ENCODE data around the gene EIF4B. TPM values are rescaled to one million over a fixed set of nuclear protein-coding genes. Genes with fewer than 3 reads are reported as not detected.

EIF4B gene
- total RNA-seq, 1 donor from 2014 or later, result 544 TPM

- Mint-ChIP-seq H3K4me3 (peak overlapping the region; percentile 32), H3K27ac (peak overlapping the region; percentile 98), H3K27me3 (ENCODE audit: low read depth) (no peaks in the 10 kb centered on the region), H3K36me3 (no peaks in the 10 kb centered on the region), H3K4me1 (peaks cover 75% of the 10 kb centered on the region), H3K9me3 (no peaks in the 10 kb centered on the region)
- TF ChIP-seq CTCF (IDR thresholded peaks at IDR 0.05; ENCODE audit: unreplicated experiment), result no peak
- peak in 1 of 2 experiments; percentile 51 for DNase-seq (ENCODE audit: low spot score in 2 of 2, unreplicated experiment in 2 of 2)
These were observed 29.6 kb upstream of the EIF4B start for GRCh38 chr12:52976574-52977071.

- no peak for DNase-seq (ENCODE audit: low spot score in 2 of 2, unreplicated experiment in 2 of 2)
- TF ChIP-seq CTCF (IDR thresholded peaks at IDR 0.05; ENCODE audit: unreplicated experiment), result no peak
- Mint-ChIP-seq H3K27ac (peak overlapping the region; percentile 98), H3K36me3 (no peaks in the 10 kb centered on the region), H3K4me3 (peak overlapping the region; percentile 32), H3K4me1 (peaks cover 70% of the 10 kb centered on the region), H3K27me3 (ENCODE audit: low read depth) (no peaks in the 10 kb centered on the region), H3K9me3 (no peaks in the 10 kb centered on the region)
These were observed 29.1 kb upstream of the EIF4B start for GRCh38 chr12:52977170-52977569.

GRCh38 chr12:52980096-52980649 lies 26.1 kb upstream of the EIF4B start:
- Mint-ChIP-seq H3K9me3 (no peaks in the 10 kb centered on the region), H3K4me1 (peaks cover 50% of the 10 kb centered on the region), H3K4me3 (peak overlapping the region; percentile 33), H3K36me3 (no peaks in the 10 kb centered on the region), H3K27ac (peak overlapping the region; percentile 90), H3K27me3 (ENCODE audit: low read depth) (no peaks in the 10 kb centered on the region)
- DNase-seq (ENCODE audit: low spot score in 2 of 2, unreplicated experiment in 2 of 2), result no peak
- no peak for TF ChIP-seq CTCF (IDR thresholded peaks at IDR 0.05; ENCODE audit: unreplicated experiment)

GRCh38 chr12:52980650-52981423 lies 25.4 kb upstream of the EIF4B start:
- DNase-seq (ENCODE audit: low spot score in 2 of 2, unreplicated experiment in 2 of 2), result peak; percentile 66 to 84
- H3K36me3 Mint-ChIP-seq, result no peaks in the 10 kb centered on the region

GRCh38 chr12:52984136-52984535 lies 22.1 kb upstream of the EIF4B start:
- H3K9me3 Mint-ChIP-seq, result no peaks in the 10 kb centered on the region
- TF ChIP-seq CTCF (IDR thresholded peaks at IDR 0.05; ENCODE audit: unreplicated experiment), result no peak
- no peak overlapping the region for H3K27ac Mint-ChIP-seq
- no peak for DNase-seq (ENCODE audit: low spot score in 2 of 2, unreplicated experiment in 2 of 2)
- H3K4me3 Mint-ChIP-seq, result no peak overlapping the region
- H3K4me1 Mint-ChIP-seq, result peaks cover 15% of the 10 kb centered on the region
- H3K27me3 Mint-ChIP-seq (ENCODE audit: low read depth), result no peaks in the 10 kb centered on the region
- no peaks in the 10 kb centered on the region for H3K36me3 Mint-ChIP-seq

More at GRCh38 chr12:52980650-52981423, 25.4 kb upstream of the EIF4B start:
- no peaks in the 10 kb centered on the region for H3K27me3 Mint-ChIP-seq (ENCODE audit: low read depth)
- TF ChIP-seq CTCF (IDR thresholded peaks at IDR 0.05; ENCODE audit: unreplicated experiment), result peak; percentile 96
- H3K4me3 Mint-ChIP-seq, result peak overlapping the region; percentile 33
- H3K4me1 Mint-ChIP-seq, result peaks cover 44% of the 10 kb centered on the region
- no peaks in the 10 kb centered on the region for H3K9me3 Mint-ChIP-seq
- H3K27ac Mint-ChIP-seq, result peak overlapping the region; percentile 90
